ENCODE results near the gene GPR55.

DNA sequence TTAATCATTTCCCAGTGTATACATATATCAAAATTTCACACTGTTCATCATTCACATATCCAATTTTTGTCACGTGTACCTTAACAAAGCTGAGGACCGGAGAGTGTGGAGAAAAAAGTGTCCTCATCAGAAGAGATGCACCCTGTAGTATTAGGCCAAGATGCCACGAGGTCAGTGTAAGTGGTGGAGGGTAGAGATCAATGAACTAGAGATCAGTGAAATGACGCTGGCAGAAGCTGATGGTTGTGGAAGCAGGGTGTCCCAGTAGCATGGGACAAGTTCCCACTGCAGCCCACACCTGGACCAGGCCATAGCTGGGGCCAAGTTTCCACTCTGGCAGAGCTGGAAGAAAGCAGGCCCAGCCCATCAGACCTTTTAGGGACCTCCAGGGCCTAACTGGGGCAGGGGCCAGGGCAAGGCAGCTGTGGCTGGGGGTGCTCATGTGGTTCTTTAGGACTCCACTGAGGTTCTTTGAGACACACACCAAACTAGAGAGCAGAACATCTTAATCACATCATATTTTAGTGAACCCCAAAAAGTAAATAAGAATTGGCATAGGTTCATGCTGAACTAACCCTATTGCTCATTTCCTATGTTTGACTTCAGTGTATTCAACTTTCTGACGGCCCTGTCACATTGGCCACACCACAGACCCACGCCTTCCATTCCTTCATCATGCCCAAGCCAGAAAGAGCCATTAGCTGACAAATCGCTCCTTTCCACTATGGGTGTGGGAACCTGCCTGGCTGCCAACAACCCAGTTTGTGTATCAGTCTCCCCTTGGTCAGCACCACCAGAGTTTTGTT is 21.6 kb upstream of the GPR55 start:
- TF ChIP-seq, protein P1, sequence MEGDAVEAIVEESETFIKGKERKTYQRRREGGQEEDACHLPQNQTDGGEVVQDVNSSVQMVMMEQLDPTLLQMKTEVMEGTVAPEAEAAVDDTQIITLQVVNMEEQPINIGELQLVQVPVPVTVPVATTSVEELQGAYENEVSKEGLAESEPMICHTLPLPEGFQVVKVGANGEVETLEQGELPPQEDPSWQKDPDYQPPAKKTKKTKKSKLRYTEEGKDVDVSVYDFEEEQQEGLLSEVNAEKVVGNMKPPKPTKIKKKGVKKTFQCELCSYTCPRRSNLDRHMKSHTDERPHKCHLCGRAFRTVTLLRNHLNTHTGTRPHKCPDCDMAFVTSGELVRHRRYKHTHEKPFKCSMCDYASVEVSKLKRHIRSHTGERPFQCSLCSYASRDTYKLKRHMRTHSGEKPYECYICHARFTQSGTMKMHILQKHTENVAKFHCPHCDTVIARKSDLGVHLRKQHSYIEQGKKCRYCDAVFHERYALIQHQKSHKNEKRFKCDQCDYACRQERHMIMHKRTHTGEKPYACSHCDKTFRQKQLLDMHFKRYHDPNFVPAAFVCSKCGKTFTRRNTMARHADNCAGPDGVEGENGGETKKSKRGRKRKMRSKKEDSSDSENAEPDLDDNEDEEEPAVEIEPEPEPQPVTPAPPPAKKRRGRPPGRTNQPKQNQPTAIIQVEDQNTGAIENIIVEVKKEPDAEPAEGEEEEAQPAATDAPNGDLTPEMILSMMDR (IDR thresholded peaks at IDR 0.05; ENCODE audit: low read length): no peak
- TF ChIP-seq EZH2 (optimal IDR thresholded peaks at IDR 0.05; ENCODE audit: low read depth, low read length) (no peak), EZH2phosphoT487 (IDR thresholded peaks at IDR 0.05; ENCODE audit: low read length) (no peak)
